HepG2 (cell line): ENCODE measurements around the gene SIGLEC8. TPM values are rescaled to one million over a fixed set of nuclear protein-coding genes. Genes with fewer than 3 reads are reported as not detected.

ENCODE experiments used
- ATAC-seq: fragments of 200-7000 bp; cut with Tn5 transposase; 3 replicates; pipeline ENCODE4 v1.9.1; 2020; ENCODE audit warnings: mild to moderate bottlenecking, moderate library complexity
- BruUV-seq: library from RNA; stranded (reverse); fragments of 400-500 nt; replicated peaks from 2 replicates; lab custom pipeline; 2021; lab: Mats Ljungman, UMichigan
- CTCF ChIA-PET: fragments of 300-600 bp; formaldehyde crosslinking; extraction: SDS; loops from one replicate; lab custom pipeline; 2021; ENCODE audit warnings: low total read pairs, inconsistent platforms, low intra/inter-chr PET ratio; lab: Yijun Ruan, JAX
- POLR2A ChIA-PET: fragments of 350-600 bp; sonication (Branson Sonifier 250); formaldehyde crosslinking; loops from one replicate; lab custom pipeline; 2020; ENCODE audit warnings: antibody characterized with exemption, inconsistent platforms; lab: Yijun Ruan, JAX
- DNase-seq: peaks from one replicate; pipeline ENCODE4 v3.0.0-alpha.2; 2015; ENCODE audit warnings: low spot score
- FAIRE-seq: peaks from 3 replicates; lab custom pipeline; 2011; peaks lifted over from hg19 to GRCh38; lab: Jason Lieb, UNC
- H2AFZ ChIP-seq: one replicate; pipeline ENCODE4 v1.6.1; 2011; ENCODE audit warnings: low read length, inconsistent platforms
- H3K27ac ChIP-seq: fragments of 300-600 bp; 3 replicates; pipeline ENCODE4 v1.8.0; 2011; ENCODE audit warnings: mixed run types, mild to moderate bottlenecking, mixed read lengths, low read length, inconsistent platforms; ENCODE audit not compliant: insufficient read depth; ENCODE audit errors: extremely low read length
- H3K27me3 ChIP-seq, 2 experiments: fragments of 200-600 bp in 1 of 2; 2 replicates in 1 of 2; 3 replicates in 1 of 2; pipeline versions ENCODE4 v1.6.0 to v1.8.0; 2011; ENCODE audit warnings: low read length in 2 of 2, mild to moderate bottlenecking in 2 of 2, moderate library complexity in 2 of 2, inconsistent platforms in 1 of 2; ENCODE audit not compliant: insufficient read depth in 2 of 2, control insufficient read depth in 1 of 2
- H3K36me3 ChIP-seq, 2 experiments: fragments of 200-600 bp in 1 of 2; replicated peaks in 1 of 2; 2 replicates in 1 of 2; 3 replicates in 1 of 2; pipeline versions ENCODE4 v1.5.1 to v1.8.0; 2011; ENCODE audit warnings: low read length in 2 of 2, inconsistent platforms in 1 of 2; ENCODE audit not compliant: insufficient read depth in 2 of 2, control insufficient read depth in 1 of 2
- H3K4me1 ChIP-seq: 2 replicates; pipeline ENCODE4 v1.5.1; 2012; ENCODE audit warnings: low read length, inconsistent platforms; ENCODE audit not compliant: insufficient read depth
- H3K4me2 ChIP-seq: 2 replicates; pipeline ENCODE4 v1.6.0; 2011; ENCODE audit warnings: low read depth, low read length, inconsistent platforms
- H3K4me3 ChIP-seq, 3 experiments: fragments of 200-600 bp in 1 of 3; sonication (generic), shearing (Covaris generic) in 1 of 3; replicated peaks in 1 of 3; 2 replicates each; pipeline ENCODE4 v1.5.1; 2011 to 2016; ENCODE audit warnings: low read length in 3 of 3, inconsistent platforms in 2 of 3, low read depth in 2 of 3, mild to moderate bottlenecking in 2 of 3, control low read depth in 1 of 3, mixed read lengths in 1 of 3; ENCODE audit not compliant: insufficient read depth in 1 of 3
- H3K79me2 ChIP-seq: one replicate; pipeline ENCODE4 v1.6.1; 2011; ENCODE audit warnings: low read length, inconsistent platforms; ENCODE audit not compliant: insufficient read depth
- H3K9ac ChIP-seq: 2 replicates; pipeline ENCODE4 v1.6.0; 2011; ENCODE audit warnings: mild to moderate bottlenecking, low read depth, low read length, inconsistent platforms; ENCODE audit not compliant: insufficient read depth
- H3K9me3 ChIP-seq: 2 replicates; pipeline ENCODE4 v1.5.1; 2012; ENCODE audit warnings: mild to moderate bottlenecking, low read length
- H4K20me1 ChIP-seq: 2 replicates; pipeline ENCODE4 v1.6.0; 2011; ENCODE audit warnings: inconsistent platforms, mild to moderate bottlenecking, low read length, moderate library complexity; ENCODE audit not compliant: insufficient read depth
- HDAC2 ChIP-seq: sonication (generic); formaldehyde crosslinking; IDR thresholded peaks from 2 replicates; pipeline ENCODE4 v1.4.0; 2020; ENCODE audit warnings: missing genetic modification reagents
- MXD1 ChIP-seq: sonication (generic); formaldehyde crosslinking; IDR thresholded peaks from 2 replicates; pipeline ENCODE4 v1.4.0; 2020; ENCODE audit warnings: mild to moderate bottlenecking, missing genetic modification reagents
- SIX4 ChIP-seq: sonication (generic); formaldehyde crosslinking; IDR thresholded peaks from 2 replicates; pipeline ENCODE4 v1.4.0; 2020; ENCODE audit warnings: missing genetic modification reagents
- ZBTB14 ChIP-seq: sonication (generic); formaldehyde crosslinking; IDR thresholded peaks from 2 replicates; pipeline ENCODE4 v1.4.0; 2020; ENCODE audit warnings: missing genetic modification reagents
- ZNF274 ChIP-seq: sonication (generic); formaldehyde crosslinking; IDR thresholded peaks from 2 replicates; pipeline ENCODE4 v1.5.1; 2020; ENCODE audit warnings: mild to moderate bottlenecking, missing genetic modification reagents
- ZNF275 ChIP-seq: sonication (generic); formaldehyde crosslinking; IDR thresholded peaks from 2 replicates; pipeline ENCODE4 v1.8.0; 2022; ENCODE audit warnings: missing genetic modification reagents, mild to moderate bottlenecking, inconsistent platforms, borderline replicate concordance
- ZNF292 ChIP-seq: sonication (generic); formaldehyde crosslinking; IDR thresholded peaks from 2 replicates; pipeline ENCODE4 v1.8.1; 2022; ENCODE audit warnings: mild to moderate bottlenecking, low read depth, missing genetic modification reagents, borderline replicate concordance
- ZNF562 ChIP-seq: sonication (generic); formaldehyde crosslinking; IDR thresholded peaks from 2 replicates; pipeline ENCODE4 v1.8.0; 2022; ENCODE audit warnings: missing genetic modification reagents, borderline replicate concordance
- WGBS: methylation state at CpG from one replicate; pipeline ENCODE4 v1.1.6; 2017; ENCODE audit warnings: low lambda C conversion rate; 5-methylcytosine and 5-hydroxymethylcytosine counted together
- in situ Hi-C: cut with HindIII; loops from 2 replicates; pipeline ENCODE4 v1.10.0; 2017; ENCODE audit warnings: low pct_unique_long_range_greater_than_20kb; ENCODE audit not compliant: extremely low pct_ligation_motif_present
- intact Hi-C: fragments of 100-400 bp; cut with micrococcal nuclease; formaldehyde crosslinking; loops from one replicate; pipeline ENCODE4 v1.10.0; 2022; ENCODE audit not compliant: unreplicated experiment
- polyA plus RNA-seq, 8 experiments: library from polyadenylated mRNA; depleted of rRNA in 3 of 8; stranded (reverse) in 7 of 8; unstranded in 1 of 8; fragments of >200 nt; fragmentation: Illumina TruSeq in 4 of 8; extraction: Trizol in 4 of 8; gene quantifications; 2 replicates each; pipeline versions ENCODE4 v1.2.1 to v1.2.3, GENCODE V29; 2011 to 2016; ENCODE audit warnings: low read depth in 4 of 8, missing spikeins in 1 of 8, mixed read lengths in 1 of 8; ENCODE audit not compliant: insufficient read depth in 1 of 8
- total RNA-seq, 5 experiments: library from RNA; depleted of rRNA; stranded (reverse); fragments of >200 nt; fragmentation: Illumina TruSeq; extraction: Trizol; gene quantifications; 2 replicates each; pipeline ENCODE4 v1.2.3, GENCODE V29; 2016; ENCODE audit warnings: low read depth in 1 of 5

Gene SIGLEC8
- total and polyA plus RNA-seq, 2 of the 13 experiments (the other 11 are each of a cell fraction or from before 2014, with no cell fraction given), result not detected

GRCh38 chr19:51448411-51449016 lies 9.7 kb downstream of the SIGLEC8 start:
- Histone ChIP-seq H3K27ac (no peak overlapping the region), H3K9ac (no peak overlapping the region), H3K27me3 (peaks cover 2 to 10% of the 10 kb centered on the region in 2 experiments; a peak in 4 of 5 replicates), H3K79me2 (no peaks in the 10 kb centered on the region), H3K4me3 (no peak overlapping the region), H3K4me1 (no peaks in the 10 kb centered on the region), H2AFZ (no peak overlapping the region), H4K20me1 (no peaks in the 10 kb centered on the region), H3K9me3 (no peaks in the 10 kb centered on the region), H3K4me2 (no peak overlapping the region), H3K36me3 (no peaks in the 10 kb centered on the region)
- BruUV-seq, result no TSS peak
- no peak for ATAC-seq
- in situ Hi-C loops, result no loop called here
- no peak for FAIRE-seq
- intact Hi-C loops, result no loop called here
- WGBS, result 10% methylated on average over 13 of the region's 13 CpGs
- TF ChIP-seq ZNF562, result no peak
- TF ChIP-seq SIX4 (CRISPR knock-in tag), result no peak
- no peak for TF ChIP-seq ZNF275
- no peak for TF ChIP-seq ZNF292 (CRISPR knock-in tag)
- no peak for TF ChIP-seq ZNF274 (CRISPR knock-in tag)
- TF ChIP-seq ZBTB14, result no peak
- TF ChIP-seq MXD1, result no peak
- TF ChIP-seq HDAC2 (CRISPR knock-in tag), result no peak
- ChIA-PET CTCF (no interaction called here), POLR2A (no interaction called here)
- no peak for DNase-seq
